ENCODE measurements around the gene KIAA0753.
"Not testable (repeated sequence)": the region's sequence is repeated elsewhere in the genome, so short reads cannot be mapped to it uniquely, and the experiment has no call there.

Gene KIAA0753

DNA sequence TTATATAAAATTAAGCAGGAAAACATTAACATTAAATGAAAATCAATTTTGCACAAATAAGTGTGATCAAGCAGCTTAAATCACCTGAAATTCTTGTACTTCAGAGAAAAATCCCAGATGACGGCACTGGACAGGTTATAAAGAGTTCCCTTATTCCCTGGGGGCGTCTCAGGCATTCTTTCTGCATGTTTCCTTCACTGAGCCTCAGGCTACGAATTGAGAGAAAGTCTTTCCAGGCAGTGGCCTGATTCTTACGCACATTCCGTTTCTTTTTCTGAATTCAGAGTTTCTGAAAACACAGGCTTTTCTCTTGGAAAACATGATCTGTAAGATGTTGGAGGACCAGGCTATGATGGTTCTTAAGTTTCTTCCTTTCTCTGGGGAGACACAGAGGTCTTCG, 62.0 kb downstream of the KIAA0753 start:
- H3K4me3 ChIP-seq (replicated peaks in 1 of 2; ENCODE audit: low read depth in 2 of 2, low read length in 2 of 2) = no peak overlapping the region
- TF ChIP-seq, protein P1, sequence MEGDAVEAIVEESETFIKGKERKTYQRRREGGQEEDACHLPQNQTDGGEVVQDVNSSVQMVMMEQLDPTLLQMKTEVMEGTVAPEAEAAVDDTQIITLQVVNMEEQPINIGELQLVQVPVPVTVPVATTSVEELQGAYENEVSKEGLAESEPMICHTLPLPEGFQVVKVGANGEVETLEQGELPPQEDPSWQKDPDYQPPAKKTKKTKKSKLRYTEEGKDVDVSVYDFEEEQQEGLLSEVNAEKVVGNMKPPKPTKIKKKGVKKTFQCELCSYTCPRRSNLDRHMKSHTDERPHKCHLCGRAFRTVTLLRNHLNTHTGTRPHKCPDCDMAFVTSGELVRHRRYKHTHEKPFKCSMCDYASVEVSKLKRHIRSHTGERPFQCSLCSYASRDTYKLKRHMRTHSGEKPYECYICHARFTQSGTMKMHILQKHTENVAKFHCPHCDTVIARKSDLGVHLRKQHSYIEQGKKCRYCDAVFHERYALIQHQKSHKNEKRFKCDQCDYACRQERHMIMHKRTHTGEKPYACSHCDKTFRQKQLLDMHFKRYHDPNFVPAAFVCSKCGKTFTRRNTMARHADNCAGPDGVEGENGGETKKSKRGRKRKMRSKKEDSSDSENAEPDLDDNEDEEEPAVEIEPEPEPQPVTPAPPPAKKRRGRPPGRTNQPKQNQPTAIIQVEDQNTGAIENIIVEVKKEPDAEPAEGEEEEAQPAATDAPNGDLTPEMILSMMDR (IDR thresholded peaks at IDR 0.05; ENCODE audit: low read depth, low read length) = no peak

DNA sequence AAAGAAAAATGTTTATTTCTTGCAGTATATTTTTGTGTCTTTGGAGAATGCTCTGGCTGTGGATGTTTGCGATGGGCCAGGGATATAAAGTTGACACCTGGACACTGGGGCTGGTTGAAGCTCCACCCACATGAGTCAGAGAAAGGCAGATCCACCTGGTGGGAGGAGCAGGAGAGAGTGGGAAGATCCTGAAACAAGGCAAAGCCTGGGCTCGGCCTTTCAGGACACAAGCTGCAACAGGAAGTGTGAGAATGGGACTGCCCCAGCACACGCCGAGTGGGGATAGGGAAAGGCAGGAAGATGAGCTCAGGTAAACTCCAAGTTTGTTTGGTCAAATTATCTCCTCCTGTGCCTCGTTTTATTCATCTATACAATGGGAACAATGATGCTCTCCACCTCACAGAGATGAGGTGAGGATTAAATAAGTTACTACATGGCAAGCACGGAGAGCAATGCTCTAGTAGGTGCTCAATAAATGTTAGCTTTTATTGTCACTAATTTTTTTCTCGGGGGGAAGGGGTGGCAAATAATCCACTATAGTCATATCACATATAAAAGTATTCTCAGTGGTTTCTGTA, 62.7 kb downstream of the KIAA0753 start:
- TF ChIP-seq, protein P1 (IDR thresholded peaks at IDR 0.05; ENCODE audit: low read depth, low read length) = no peak
- no peak for DNase-seq (ENCODE audit: low read depth in 2 of 2)
- H3K4me3 ChIP-seq (replicated peaks in 1 of 2; ENCODE audit: low read depth in 2 of 2, low read length in 2 of 2) = no peak overlapping the region

More for the DNA sequence above, 62.0 kb downstream of the KIAA0753 start:
- DNase-seq (ENCODE audit: low read depth in 2 of 2) = no peak

DNA sequence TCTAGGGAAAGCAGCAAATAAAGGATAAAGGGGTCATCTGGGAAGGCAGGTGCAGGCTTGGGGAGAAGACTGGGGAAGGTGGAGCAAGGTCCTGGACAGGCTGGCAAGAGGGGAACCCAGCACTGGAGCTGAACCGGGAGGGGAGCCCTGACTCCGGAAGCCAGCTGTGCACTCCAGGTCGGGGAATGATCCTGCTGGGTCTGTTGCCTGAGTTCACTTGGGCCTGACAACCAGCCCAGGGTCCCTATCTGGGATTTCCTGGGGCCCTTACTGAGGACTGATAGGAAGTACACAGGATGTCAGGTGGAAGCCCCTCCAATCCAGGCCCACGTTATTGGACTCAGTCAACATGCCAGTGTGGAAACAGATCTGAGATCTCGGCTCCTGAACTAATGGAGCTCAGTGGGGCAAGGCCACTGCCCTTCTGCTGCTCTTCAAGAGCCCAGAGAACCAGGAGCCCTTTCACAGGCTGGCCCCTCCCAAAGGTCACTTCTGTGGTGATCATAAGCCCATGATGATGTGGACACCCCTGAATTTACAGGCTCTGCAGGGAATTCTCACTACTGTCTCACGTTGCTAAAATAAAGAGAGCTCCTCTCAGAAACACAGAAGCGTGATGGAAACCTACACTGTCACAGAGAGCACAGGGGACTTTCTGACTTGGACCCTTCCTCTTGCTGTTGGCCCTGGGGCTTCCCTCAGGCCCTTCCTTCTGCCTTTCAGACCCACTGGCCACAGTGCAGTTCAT, 64.3 kb downstream of the KIAA0753 start:
- H3K4me3 ChIP-seq (replicated peaks in 1 of 2; ENCODE audit: low read depth in 2 of 2, low read length in 2 of 2) = no peak overlapping the region
- TF ChIP-seq, protein P1 (IDR thresholded peaks at IDR 0.05; ENCODE audit: low read depth, low read length) = no peak
- no peak for DNase-seq (ENCODE audit: low read depth in 2 of 2)

- TF ChIP-seq, protein P1 (IDR thresholded peaks at IDR 0.05; ENCODE audit: low read depth, low read length) = no peak
- no peak for DNase-seq (ENCODE audit: low read depth in 2 of 2)
- H3K4me3 ChIP-seq (replicated peaks in 1 of 2; ENCODE audit: low read depth in 2 of 2, low read length in 2 of 2) = no peak overlapping the region
Measured at GRCh38 chr17:6575596-6575988, 64.9 kb downstream of the KIAA0753 start.

DNA sequence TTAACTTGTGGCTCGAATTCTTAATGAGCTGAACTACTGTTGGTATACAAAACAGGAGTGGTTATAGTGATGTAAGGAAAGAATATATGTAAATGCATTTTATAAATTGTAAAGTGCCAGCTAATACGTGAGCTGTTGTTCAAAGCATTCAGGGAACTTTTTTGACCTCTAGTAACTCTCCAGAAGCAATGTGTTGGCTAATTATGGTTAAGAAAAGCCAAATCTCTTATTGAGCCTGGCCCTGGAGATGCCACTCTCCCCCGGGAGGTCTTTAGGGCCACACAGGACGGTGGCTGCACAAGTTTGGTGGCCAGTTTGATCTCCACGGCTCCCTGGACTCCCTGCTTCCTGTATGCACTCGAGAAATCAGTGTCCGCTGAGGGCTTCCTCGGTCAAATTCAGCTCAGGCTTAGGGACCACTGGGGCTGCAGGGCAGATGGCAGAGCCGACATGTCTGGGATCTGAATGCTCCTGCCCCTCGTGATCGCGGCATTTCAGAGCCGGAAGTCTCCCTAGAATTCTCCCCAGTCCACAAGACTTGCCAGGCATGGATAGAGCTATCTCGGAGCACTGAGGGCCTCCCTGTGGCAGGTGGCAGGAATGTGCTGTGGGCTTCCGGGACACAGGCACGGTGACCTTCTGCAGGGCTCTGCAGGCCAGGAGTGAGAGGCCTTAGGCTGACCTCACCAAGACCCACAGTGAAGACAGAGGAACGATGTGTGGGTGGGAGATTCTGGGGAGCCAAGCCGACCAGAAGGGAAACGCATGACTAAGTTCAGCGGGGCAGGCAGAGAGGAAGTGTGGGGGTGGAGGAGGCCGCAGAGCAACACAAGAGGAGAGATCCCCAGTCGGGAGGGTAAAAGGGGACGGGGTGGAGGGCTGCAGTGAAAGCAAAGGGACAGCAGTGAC, 65.6 kb downstream of the KIAA0753 start:
- H3K4me3 ChIP-seq (replicated peaks in 1 of 2; ENCODE audit: low read depth in 2 of 2, low read length in 2 of 2) = no peak overlapping the region
- TF ChIP-seq, protein P1 (IDR thresholded peaks at IDR 0.05; ENCODE audit: low read depth, low read length) = peak; percentile 16
- peak; percentile 67 to 76 for DNase-seq (ENCODE audit: low read depth in 2 of 2)

DNA sequence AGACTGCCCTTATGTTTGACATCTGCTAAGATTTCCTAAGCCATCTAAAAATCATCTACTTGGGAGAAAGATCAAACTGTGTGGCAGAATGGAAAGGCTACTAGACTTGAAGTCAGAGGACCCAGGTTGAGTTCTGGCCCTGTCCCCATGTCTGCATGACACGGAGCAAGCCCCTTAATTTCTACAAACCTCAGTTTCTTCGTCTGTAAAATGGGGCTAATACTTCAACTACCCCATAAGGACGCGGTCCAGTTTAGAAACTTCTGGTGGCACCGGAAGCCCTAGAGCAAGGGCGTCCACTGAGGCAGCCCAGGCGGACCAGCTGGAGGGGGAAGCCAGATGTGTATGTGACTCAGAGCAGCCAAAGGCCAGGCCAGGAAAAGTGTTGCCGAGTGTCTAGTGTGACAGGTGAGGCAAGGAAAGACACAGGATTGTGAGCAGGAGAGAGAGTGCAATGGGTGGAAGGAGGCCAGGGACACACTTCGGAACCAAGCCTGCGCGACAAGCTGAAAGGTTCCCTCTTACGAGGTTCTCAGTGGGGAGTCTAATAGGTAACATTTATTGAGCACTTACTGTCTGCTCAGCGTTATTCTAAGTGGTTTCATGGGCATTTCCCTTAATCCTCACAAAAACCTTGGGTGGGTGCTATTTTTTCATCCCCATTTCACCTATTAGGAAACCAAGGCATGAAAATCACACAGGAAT, 66.4 kb downstream of the KIAA0753 start:
- DNase-seq (ENCODE audit: low read depth in 2 of 2) = no peak
- TF ChIP-seq, protein P1 (IDR thresholded peaks at IDR 0.05; ENCODE audit: low read depth, low read length) = no peak
- no peak overlapping the region for H3K4me3 ChIP-seq (replicated peaks in 1 of 2; ENCODE audit: low read depth in 2 of 2, low read length in 2 of 2)

GRCh38 chr17:6573495-6573894, 67.0 kb downstream of the KIAA0753 start:
- H3K4me3 ChIP-seq (replicated peaks in 1 of 2; ENCODE audit: low read depth in 2 of 2, low read length in 2 of 2); DNase-seq (ENCODE audit: low read depth in 2 of 2): not testable (repeated sequence)

Measured in cardiac fibroblast (primary cell).